Stimulated activated CD4-positive, alpha-beta T cell treated with anti-CD3 and anti-CD28 coated beads, Interleukin-1b, Interleukin-23, amount 100 ng/mL, for 48 hours (primary cell): ENCODE measurements around the gene NINJ1.

Experiments
- DNase-seq: peaks from one replicate; pipeline ENCODE4 v3.0.0-alpha.2; 2020

Gene NINJ1

DNA sequence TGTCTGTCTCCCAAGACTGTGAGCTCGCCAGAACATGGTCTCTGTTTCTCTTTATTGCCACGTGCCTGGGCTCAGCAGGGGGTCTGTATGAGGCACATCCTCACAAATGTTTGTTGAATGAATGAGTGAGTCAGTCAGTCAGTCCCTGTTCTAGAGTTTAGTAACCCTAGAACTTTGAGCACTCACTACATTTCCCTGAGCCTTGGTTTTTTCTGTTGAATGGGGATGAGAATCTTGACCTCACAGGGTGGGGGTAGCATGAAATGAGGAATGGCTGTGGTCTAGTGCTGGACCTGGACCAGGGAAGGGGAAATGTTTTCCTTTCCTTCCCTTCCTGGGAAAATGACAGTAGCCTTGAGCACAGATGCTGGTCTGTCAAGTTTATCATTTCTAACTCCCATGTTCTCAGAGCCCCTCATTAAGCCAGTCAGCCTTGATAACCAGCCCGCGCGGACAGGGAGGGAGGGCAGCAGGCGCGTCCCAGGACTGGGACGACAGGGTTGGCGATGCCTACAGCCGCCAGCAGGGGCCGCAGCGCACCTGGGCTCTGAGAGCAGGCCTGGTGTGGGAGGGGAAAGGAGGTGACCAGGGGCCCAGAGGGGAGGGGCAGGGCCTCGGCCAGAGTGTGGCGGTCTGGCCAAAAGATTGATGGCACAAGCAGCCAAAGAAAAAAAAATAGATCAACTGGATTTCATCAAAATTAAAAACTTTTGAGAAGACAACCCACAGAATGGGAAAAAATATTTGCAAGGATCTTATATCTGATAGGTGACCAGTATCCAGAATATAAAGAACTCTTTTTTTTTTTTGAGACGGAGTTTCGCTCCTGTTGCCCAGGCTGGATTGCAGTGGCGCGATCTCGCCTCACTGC lies 25.8 kb upstream of the NINJ1 start:
- DNase-seq = peak; percentile 71

GRCh38 chr9:93156475-93157008 lies 22.5 kb upstream of the NINJ1 start:
- peak; percentile 80 for DNase-seq

- no peak for DNase-seq
Observed at GRCh38 chr9:93155716-93156474, 21.8 kb upstream of the NINJ1 start.

DNA sequence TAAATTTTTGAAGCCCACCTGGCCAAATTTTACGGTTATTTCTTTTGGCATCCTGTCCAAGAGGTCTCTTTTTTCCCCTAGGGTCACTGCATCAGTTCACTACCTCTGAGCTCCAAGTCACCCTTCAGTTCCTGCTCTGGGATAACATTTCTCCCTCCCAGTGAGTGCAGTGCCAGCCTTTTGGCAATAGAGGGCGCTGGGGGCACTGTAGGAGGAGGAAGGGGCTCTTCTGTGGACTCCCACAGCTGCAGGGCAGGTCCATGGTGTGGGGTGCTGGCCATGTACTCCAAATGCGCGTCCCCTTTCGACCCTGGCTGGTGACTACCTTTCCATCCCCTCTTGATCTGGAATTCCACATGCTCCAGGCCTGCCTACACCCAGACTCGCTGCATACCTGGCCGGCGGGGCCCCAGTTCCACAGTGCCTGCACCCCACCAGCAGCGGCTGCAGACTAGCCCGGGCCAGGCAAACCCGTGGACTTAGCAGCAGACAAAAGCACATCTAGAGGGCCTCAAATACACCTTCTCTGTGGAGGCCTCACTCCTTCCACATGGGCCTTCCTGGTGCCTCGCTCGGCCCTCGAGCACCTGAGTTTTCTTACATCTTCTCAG lies 20.3 kb upstream of the NINJ1 start:
- peak; percentile 52 for DNase-seq

DNA sequence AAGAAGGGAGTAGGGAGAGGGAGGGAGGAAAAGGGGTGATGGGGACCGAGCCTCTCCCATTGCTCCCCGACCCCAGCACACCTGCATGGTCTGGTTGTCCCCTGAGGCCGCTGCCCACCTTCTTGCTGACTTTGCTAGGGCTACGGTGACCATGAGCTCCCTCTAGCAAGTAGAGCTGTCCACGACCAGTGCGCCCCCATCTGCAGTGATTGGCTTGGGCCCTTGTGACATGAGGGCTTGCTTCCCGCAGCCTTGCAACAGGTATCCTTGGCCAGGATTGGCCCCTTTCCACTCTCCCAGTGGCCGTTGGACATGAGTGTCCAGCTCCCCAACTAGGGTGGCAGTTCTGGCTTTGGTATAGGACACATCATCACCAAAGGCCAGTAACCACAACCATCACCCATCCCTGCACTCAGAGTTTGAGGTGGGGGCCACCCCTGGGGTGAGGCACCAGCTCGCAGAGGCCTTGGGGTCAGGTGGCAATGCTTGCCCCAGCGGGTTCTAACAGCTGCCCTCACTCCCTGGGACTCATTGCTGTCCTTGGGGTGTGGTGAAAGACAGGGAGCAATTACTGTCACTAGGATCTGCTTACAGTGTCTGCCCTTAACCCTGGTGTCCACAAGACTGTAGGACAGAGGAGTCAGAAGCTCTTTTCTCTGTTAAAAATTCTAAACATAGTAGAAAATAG lies 17.2 kb upstream of the NINJ1 start:
- no peak for DNase-seq

DNA sequence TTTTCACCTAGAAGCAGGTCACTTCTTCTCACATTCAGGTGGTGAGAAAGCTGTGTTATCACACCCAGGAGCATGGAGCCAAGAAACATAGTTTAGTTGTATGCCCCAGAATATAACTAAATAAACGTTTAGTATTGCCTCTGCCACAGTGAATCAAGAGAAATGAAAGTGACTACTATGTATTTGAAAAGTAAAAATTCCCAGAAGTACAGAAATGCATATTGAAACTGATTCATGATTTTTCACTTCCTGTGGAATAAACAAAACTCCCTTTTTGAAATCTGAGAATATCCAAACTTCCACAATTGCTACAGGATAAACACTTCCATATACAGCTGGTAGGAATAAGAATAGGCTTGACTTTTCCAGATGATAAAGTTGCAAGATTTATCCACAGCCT lies 15.3 kb upstream of the NINJ1 start:
- DNase-seq = no peak

DNA sequence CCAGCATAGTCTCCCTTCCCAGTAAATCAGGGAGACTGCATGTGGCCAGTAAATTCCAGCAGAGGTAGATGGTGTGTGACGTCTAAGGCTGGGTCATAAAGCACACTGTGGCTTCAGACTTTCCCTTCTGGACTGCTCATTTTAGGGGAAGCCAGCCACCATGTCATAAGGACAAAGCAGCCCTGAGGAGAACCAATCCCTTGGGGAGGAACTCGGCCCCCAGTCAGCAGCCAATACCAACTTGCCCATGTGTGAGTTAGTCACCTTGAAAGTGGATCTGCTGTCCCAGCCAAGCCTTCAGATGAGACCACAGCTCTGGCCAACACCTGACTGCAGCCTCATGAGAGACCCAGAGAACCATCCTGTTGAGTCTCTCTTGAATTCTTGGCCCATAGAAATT lies 14.7 kb upstream of the NINJ1 start:
- DNase-seq = peak; percentile 32

DNA sequence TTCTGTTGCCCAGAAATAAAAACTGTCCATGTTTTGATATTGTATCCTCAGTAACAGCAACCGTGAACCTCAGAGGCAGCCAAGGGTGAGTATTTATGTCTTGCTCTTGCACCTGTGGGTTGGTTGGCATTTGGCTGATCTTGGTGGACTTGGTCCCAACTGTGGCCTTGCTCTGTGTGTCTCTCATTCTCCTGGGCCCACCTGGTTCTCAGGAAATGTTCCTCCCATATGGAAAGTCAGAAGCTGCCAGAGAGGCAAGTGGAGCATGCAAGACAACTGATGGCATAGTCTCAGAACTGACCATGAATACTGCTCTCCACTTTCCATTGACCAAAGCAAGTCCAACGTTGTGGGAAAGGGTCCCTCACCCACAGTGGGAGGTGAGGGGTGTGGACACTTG lies 13.6 kb upstream of the NINJ1 start:
- no peak for DNase-seq

DNA sequence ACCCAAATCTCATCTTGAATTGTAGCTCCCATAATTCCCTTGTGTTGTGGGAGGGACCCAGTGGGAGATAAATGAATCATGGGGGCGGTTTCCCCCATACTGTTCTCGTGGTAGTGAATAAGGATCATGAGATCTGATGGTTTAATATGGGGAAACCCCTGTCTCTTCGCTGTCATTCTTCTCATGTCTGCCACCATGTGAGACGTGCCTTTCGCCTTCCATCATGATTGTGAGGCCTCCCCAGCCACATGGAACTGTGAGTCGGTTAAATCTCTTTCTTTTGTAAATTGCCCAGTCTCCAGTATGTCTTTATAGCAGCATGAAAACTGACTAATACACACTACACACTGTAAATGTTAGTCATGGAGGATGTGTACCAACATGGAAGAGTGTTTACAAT lies 12.6 kb upstream of the NINJ1 start:
- peak; percentile 79 for DNase-seq

GRCh38 chr9:93143830-93144530 lies 9.9 kb upstream of the NINJ1 start:
- no peak for DNase-seq

- DNase-seq = no peak
Observed at GRCh38 chr9:93141771-93142483, 7.9 kb upstream of the NINJ1 start.

GRCh38 chr9:93139365-93140182 lies 5.5 kb upstream of the NINJ1 start:
- no peak for DNase-seq

GRCh38 chr9:93138171-93138764 lies 4.2 kb upstream of the NINJ1 start:
- DNase-seq = no peak

DNA sequence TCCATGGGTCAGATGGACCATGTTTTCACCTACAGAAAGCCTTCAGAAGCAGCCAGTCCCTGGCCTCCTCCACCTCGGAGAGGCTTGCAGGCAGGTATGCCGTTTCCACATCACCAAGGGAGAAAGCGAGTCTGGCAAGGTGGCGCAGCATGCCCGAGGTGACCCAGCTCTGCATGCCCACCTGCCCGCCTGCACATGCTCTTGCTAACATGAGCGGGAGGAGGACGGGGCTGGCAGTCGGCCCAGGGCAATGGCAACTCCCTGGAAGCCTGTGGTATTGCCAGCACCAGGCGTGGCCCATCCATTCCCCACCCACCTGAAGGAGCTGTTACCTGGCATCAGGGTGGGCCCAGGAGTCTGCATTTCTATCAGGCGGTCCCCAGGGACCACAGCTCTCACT lies 3.3 kb upstream of the NINJ1 start:
- DNase-seq = no peak

- no peak for DNase-seq
Observed at GRCh38 chr9:93136011-93136440, 2.0 kb upstream of the NINJ1 start.

GRCh38 chr9:93134740-93135444 lies 841 bp upstream of the NINJ1 start:
- no peak for DNase-seq

DNA sequence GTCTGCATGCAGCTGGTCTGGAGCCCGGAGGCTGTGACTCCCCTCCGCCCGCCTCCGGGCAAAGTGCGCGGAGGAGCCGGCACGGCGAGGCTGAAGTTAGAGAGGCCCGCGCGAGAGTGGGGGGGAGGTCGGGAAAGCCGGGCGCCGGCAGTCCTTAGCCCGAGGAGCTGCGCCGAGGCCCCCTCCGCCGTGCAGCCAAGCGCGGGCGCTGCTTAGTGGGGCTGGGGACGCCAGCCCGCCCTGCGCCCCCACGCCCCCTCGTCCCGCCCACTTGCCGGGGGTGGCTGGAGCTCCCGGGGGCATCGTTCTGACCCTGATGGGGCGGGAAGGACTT lies 403 bp downstream of the NINJ1 start:
- no peak for DNase-seq

GRCh38 chr9:93132946-93133680 lies 938 bp downstream of the NINJ1 start:
- DNase-seq = peak; percentile 67
